ENCODE data around the gene NCOA7. TPM values are rescaled to one million over a fixed set of nuclear protein-coding genes. Genes with fewer than 3 reads are reported as not detected.

NCOA7 gene
- total and polyA plus RNA-seq, 2 of the 8 experiments (the other 6 are each of a cell fraction or from before 2014, with no cell fraction given): 2.6 to 10.7 TPM

GRCh38 chr6:125843593-125843992 is 52.8 kb downstream of the NCOA7 start:
- FAIRE-seq: no peak
- WGBS, 2 experiments (ENCODE audit: extremely low coverage in 1 of 2, insufficient coverage in 1 of 2, insufficient read length in 1 of 2, insufficient replicate concordance in 2 of 2, low coverage in 1 of 2, low lambda C conversion rate in 2 of 2, missing lambda C conversion rate in 1 of 2): 82% methylated on average over 1 of the region's 1 CpG; no CpG with 5 or more reads in 1 of the 2 experiments
- CTCF ChIA-PET (ENCODE audit: partially characterized antibody): interaction anchor here (0.9 to 1.3 kb wide), 3 partner anchors 10 to 53 kb away, joined by 3 to 4 read pairs (median 3); partner anchors contain the start of gene NCOA7

More at GRCh38 chr6:125843593-125843992, 52.8 kb downstream of the NCOA7 start:
- Histone ChIP-seq H2BK120ac (replicated peaks; ENCODE audit: low read depth, low read length) (no peak overlapping the region), H3K14ac (ENCODE audit: insufficient read length) (no peak overlapping the region), H3K27me3 (replicated peaks in 1 of 4; ENCODE audit: control insufficient read depth in 3 of 4, extremely low read depth in 1 of 4, insufficient read depth in 3 of 4, low read length in 3 of 4) (no peaks in the 10 kb centered on the region), H2BK12ac (ENCODE audit: low read depth, low read length) (no peak overlapping the region), H3K4me3 (ENCODE audit: extremely low read depth in 1 of 4, insufficient read depth in 2 of 4, low read depth in 3 of 4, low read length in 4 of 4) (no peak overlapping the region), H4K91ac (replicated peaks; ENCODE audit: insufficient read length, low read length) (no peak overlapping the region), H2BK5ac (ENCODE audit: low read depth, low read length) (no peak overlapping the region), H3K27ac (ENCODE audit: low read depth, low read length) (no peak overlapping the region), H3K79me1 (ENCODE audit: low read depth, low read length) (no peaks in the 10 kb centered on the region), H3K23me2 (ENCODE audit: low read depth, low read length) (no peaks in the 10 kb centered on the region), H3K56ac (replicated peaks; ENCODE audit: insufficient read length, low read depth, low read length) (no peak overlapping the region), H3K36me3 (ENCODE audit: control insufficient read depth in 2 of 4, insufficient read depth in 4 of 4, low read length in 3 of 4) (no peaks in the 10 kb centered on the region), H3K9ac (replicated peaks in 1 of 4; ENCODE audit: extremely low read depth in 1 of 4, low read depth in 3 of 4, low read length in 3 of 4) (no peak overlapping the region), H4K8ac (ENCODE audit: extremely low read depth, insufficient read depth, low read length) (no peak overlapping the region), H3K18ac (ENCODE audit: extremely low read depth, low read length) (no peak overlapping the region), H4K20me1 (replicated peaks in 1 of 2; ENCODE audit: control insufficient read depth in 1 of 2, insufficient read depth in 2 of 2, low read length in 2 of 2) (no peaks in the 10 kb centered on the region), H3K4ac (replicated peaks; ENCODE audit: insufficient read length, low read depth, low read length) (no peak overlapping the region), H3K4me1 (replicated peaks in 1 of 4; ENCODE audit: control insufficient read depth in 3 of 4, insufficient read depth in 4 of 4, low read length in 3 of 4) (no peaks in the 10 kb centered on the region), H3K4me2 (ENCODE audit: insufficient read depth in 1 of 2, low read depth in 2 of 2, low read length in 2 of 2) (no peak overlapping the region), H4K5ac (ENCODE audit: insufficient read length, low read depth, low read length) (no peak overlapping the region), H3K79me2 (ENCODE audit: control insufficient read depth in 1 of 2, insufficient read depth in 2 of 2, low read length in 2 of 2) (no peaks in the 10 kb centered on the region), H2BK15ac (ENCODE audit: low read length) (no peak overlapping the region), H3K23ac (ENCODE audit: insufficient read length) (no peak overlapping the region), H2AFZ (ENCODE audit: low read length) (no peak overlapping the region), H3K9me3 (ENCODE audit: insufficient read depth in 2 of 2, low read depth in 1 of 2, low read length in 1 of 2) (no peaks in the 10 kb centered on the region), H2BK20ac (ENCODE audit: low read length) (no peak overlapping the region), H2AK5ac (ENCODE audit: low read depth, low read length) (no peak overlapping the region)
- no peak for DNase-seq (ENCODE audit: low read depth in 1 of 2, low spot score in 2 of 2)
- no peak for TF ChIP-seq CBX8 (IDR thresholded peaks at IDR 0.05; ENCODE audit: borderline replicate concordance, low read depth, low read length)
- TF ChIP-seq HDAC2 (IDR thresholded peaks at IDR 0.05; ENCODE audit: borderline replicate concordance in 1 of 2, low read depth in 2 of 2, low read length in 2 of 2): no peak
- TF ChIP-seq HDAC6 (IDR thresholded peaks at IDR 0.05; ENCODE audit: low read depth, low read length): no peak
- TF ChIP-seq BCL11A (IDR thresholded peaks at IDR 0.05; ENCODE audit: low read depth in 2 of 2, low read length in 2 of 2): no peak
- TF ChIP-seq CBX5 (IDR thresholded peaks at IDR 0.05; ENCODE audit: low read depth, low read length): no peak
- TF ChIP-seq SAP30 (IDR thresholded peaks at IDR 0.05; ENCODE audit: insufficient read depth, insufficient replicate concordance, low read length): no peak
- POLR2A ChIA-PET (ENCODE audit: partially characterized antibody): no interaction called here
